Measurements from ENCODE around the gene GSTM2. TPM values are rescaled to one million over a fixed set of nuclear protein-coding genes. Genes with fewer than 3 reads are reported as not detected.
A peak's percentile ranks its signal among the peaks of the same experiment; 100 is the strongest.

The GSTM2 gene
- total and polyA plus RNA-seq, 2 experiments from 2014 or later = 48.7 to 91.4 TPM

- Histone ChIP-seq H3K9me3 (ENCODE audit: low read depth) (no peaks in the 10 kb centered on the region), H3K4me3 (no peak overlapping the region), H3K27ac (peak overlapping the region; percentile 51), H3K36me3 (replicated peaks; ENCODE audit: insufficient read depth, low read depth) (no peaks in the 10 kb centered on the region), H3K4me1 (ENCODE audit: insufficient read depth) (peaks cover 9% of the 10 kb centered on the region), H3K79me2 (peaks cover 6% of the 10 kb centered on the region), H4K20me1 (ENCODE audit: insufficient read depth, poor library complexity, severe bottlenecking) (no peaks in the 10 kb centered on the region), H2AFZ (no peak overlapping the region), H3K9me2 (replicated peaks; ENCODE audit: insufficient read depth) (no peaks in the 10 kb centered on the region), H3K27me3 (no peaks in the 10 kb centered on the region), H3K4me2 (no peak overlapping the region)
- DNase-seq (ENCODE audit: low spot score) = no peak
- no peak for TF ChIP-seq EZH2 (IDR thresholded peaks at IDR 0.05; ENCODE audit: borderline replicate concordance)
- no peak for TF ChIP-seq CTCF (IDR thresholded peaks at IDR 0.05; ENCODE audit: poor library complexity)
- no peak for TF ChIP-seq EZH2phosphoT487 (IDR thresholded peaks at IDR 0.05; ENCODE audit: low read depth, severe bottlenecking, unreplicated experiment)
- 49% methylated on average over 2 of the region's 2 CpGs for WGBS (ENCODE audit: low lambda C conversion rate, missing lambda C conversion rate)
Measured at GRCh38 chr1:109653306-109653705, 14.6 kb upstream of the GSTM2 start.

GRCh38 chr1:109654519-109654918 is 13.3 kb upstream of the GSTM2 start:
- H3K4me1 ChIP-seq (ENCODE audit: insufficient read depth) = peaks cover 9% of the 10 kb centered on the region
- DNase-seq (ENCODE audit: low spot score) = no peak
- TF ChIP-seq EZH2phosphoT487 (IDR thresholded peaks at IDR 0.05; ENCODE audit: low read depth, severe bottlenecking, unreplicated experiment) (no peak), CTCF (IDR thresholded peaks at IDR 0.05; ENCODE audit: poor library complexity) (no peak), EZH2 (IDR thresholded peaks at IDR 0.05; ENCODE audit: borderline replicate concordance) (no peak)
- WGBS (ENCODE audit: low lambda C conversion rate, missing lambda C conversion rate) = 92% methylated on average over 12 of the region's 12 CpGs
- no peaks in the 10 kb centered on the region for H3K36me3 ChIP-seq (replicated peaks; ENCODE audit: insufficient read depth, low read depth)
- H3K27ac ChIP-seq = peak overlapping the region; percentile 95
- H3K4me2 ChIP-seq = peak overlapping the region; percentile 79
- H4K20me1 ChIP-seq (ENCODE audit: insufficient read depth, poor library complexity, severe bottlenecking) = no peaks in the 10 kb centered on the region
- H3K79me2 ChIP-seq = peaks cover 6% of the 10 kb centered on the region
- H3K9me3 ChIP-seq (ENCODE audit: low read depth) = no peaks in the 10 kb centered on the region
- no peaks in the 10 kb centered on the region for H3K9me2 ChIP-seq (replicated peaks; ENCODE audit: insufficient read depth)
- no peaks in the 10 kb centered on the region for H3K27me3 ChIP-seq
- no peak overlapping the region for H3K4me3 ChIP-seq
- H2AFZ ChIP-seq = no peak overlapping the region

GRCh38 chr1:109655615-109656519 is 12.0 kb upstream of the GSTM2 start, which contains the start of gene GSTM4:
GSTM4 (plus strand) TSS chr1:109656099; CDS start chr1:109656390, 291 bp downstream.
- Histone ChIP-seq H4K20me1 (ENCODE audit: insufficient read depth, poor library complexity, severe bottlenecking) (no peaks in the 10 kb centered on the region), H3K4me3 (peak within 1 kb of the TSS; percentile 63), H3K36me3 (replicated peaks; ENCODE audit: insufficient read depth, low read depth) (no peaks in the 10 kb centered on the region), H3K9me3 (ENCODE audit: low read depth) (no peaks in the 10 kb centered on the region), H3K4me1 (ENCODE audit: insufficient read depth) (peaks cover 9% of the 10 kb centered on the region), H3K9me2 (replicated peaks; ENCODE audit: insufficient read depth) (no peaks in the 10 kb centered on the region), H3K27ac (peak within 1 kb of the TSS; percentile 95), H3K79me2 (peaks cover 6% of the 10 kb centered on the region), H2AFZ (peak within 1 kb of the TSS; percentile 75), H3K4me2 (peak within 1 kb of the TSS; percentile 79), H3K27me3 (no peaks in the 10 kb centered on the region)
- DNase-seq (ENCODE audit: low spot score) = peak; percentile 94
- TF ChIP-seq EZH2phosphoT487 (IDR thresholded peaks at IDR 0.05; ENCODE audit: low read depth, severe bottlenecking, unreplicated experiment) (no peak), CTCF (IDR thresholded peaks at IDR 0.05; ENCODE audit: poor library complexity) (no peak), EZH2 (IDR thresholded peaks at IDR 0.05; ENCODE audit: borderline replicate concordance) (no peak)
- WGBS (ENCODE audit: low lambda C conversion rate, missing lambda C conversion rate) = 3% methylated on average over 51 of the region's 54 CpGs

All from hepatocyte (in vitro differentiated cells).